RCC 7860 (cell line): Measurements from ENCODE around the gene IFRD2.
"Not testable (repeated sequence)": the region's sequence is repeated elsewhere in the genome, so short reads cannot be mapped to it uniquely, and the experiment has no call there.

Experiments
- DNase-seq: peaks from one replicate; pipeline ENCODE4 v3.0.0-alpha.2; 2015; ENCODE audit warnings: low spot score
- FAIRE-seq: peaks from 2 replicates; lab custom pipeline; 2012; peaks lifted over from hg19 to GRCh38; lab: Jason Lieb, UNC

The IFRD2 gene

DNA sequence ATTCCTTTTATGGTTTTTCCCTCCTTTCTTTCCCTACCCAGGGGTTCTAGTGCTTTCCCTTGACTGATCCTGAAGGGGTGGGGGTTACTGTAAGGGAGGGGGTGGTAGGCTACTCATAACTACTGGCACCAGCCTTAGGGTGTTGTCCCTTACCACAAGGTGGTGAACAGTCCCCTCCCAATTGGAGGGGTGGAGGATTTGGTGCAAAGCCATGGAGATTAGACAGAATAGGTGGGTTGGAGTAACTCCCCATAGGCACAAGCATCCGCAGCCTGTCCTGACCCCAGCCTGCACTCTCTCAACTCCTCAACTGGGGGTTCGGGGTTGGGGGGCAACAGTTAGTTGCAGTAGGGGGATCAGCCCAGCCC is 32.9 kb upstream of the IFRD2 start:
- FAIRE-seq (no peak), DNase-seq (no peak)

DNA sequence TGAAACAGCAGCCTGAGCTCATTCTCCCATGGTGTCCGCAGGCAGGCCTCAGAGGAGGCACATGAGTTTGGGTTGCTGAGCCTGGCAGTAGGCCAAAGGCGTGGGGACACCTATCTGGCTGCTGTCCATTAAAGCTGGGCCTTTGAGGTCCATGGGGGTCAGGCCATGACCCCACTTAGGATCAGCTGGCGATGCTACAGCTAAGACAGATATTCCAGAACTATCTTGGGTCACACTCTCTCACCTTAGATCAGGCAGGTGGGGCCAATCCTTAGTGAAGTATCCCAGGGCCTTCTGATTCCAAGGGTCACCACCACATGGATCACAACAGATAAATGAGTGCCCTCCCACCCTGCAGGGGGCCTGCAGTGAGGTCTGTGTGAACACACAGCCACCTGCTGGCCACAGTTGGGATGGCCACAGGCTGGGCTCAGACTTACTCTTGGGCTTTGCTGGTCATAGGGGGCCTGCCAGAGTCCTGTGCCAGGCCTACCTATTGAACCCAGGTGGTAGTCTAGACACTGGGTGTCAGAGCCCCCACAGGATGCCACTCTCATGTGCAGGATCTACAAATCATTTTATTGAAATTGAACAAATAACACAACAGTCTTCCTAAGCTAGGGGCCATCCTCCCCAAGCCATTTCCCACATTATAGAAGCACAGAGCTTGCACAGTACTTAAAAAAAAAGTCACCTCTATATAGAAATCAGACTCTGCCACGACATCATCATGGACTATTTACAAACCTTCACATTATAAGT is 32.3 kb upstream of the IFRD2 start:
- peak; percentile 51 for DNase-seq
- no peak for FAIRE-seq

DNA sequence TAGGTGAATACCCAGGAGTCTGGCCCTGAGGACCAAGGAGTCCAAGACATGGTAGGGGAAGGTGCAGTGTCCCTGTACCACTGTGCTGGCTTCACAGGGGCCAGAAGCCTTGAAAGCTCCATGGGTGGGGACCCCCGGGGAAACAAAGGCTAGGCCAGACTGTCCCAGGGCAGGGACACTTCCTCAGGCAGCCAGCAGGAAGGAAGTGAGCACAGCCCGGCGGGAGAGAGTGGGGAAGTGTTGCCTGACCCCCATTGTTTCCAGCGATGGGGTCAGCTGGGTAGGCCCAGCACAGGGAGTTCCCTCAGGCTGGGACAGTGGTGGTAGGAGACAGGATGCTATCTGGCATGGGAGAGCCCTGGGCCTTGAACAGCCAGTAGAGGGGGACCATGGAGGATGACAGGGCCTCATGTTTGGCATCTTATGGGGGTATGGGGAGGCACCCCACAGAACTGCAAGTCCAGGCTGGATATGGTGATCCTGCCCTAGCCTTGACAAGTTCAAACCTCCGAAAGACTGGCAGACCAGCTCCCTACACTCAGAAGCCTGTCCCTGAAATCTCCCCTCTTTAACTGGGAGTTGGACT is 31.5 kb upstream of the IFRD2 start:
- FAIRE-seq: no peak

GRCh38 chr3:50323092-50323600 is 30.9 kb upstream of the IFRD2 start:
- DNase-seq: no peak
- FAIRE-seq: no peak

More for the DNA sequence above, 31.5 kb upstream of the IFRD2 start:
- no peak for DNase-seq

DNA sequence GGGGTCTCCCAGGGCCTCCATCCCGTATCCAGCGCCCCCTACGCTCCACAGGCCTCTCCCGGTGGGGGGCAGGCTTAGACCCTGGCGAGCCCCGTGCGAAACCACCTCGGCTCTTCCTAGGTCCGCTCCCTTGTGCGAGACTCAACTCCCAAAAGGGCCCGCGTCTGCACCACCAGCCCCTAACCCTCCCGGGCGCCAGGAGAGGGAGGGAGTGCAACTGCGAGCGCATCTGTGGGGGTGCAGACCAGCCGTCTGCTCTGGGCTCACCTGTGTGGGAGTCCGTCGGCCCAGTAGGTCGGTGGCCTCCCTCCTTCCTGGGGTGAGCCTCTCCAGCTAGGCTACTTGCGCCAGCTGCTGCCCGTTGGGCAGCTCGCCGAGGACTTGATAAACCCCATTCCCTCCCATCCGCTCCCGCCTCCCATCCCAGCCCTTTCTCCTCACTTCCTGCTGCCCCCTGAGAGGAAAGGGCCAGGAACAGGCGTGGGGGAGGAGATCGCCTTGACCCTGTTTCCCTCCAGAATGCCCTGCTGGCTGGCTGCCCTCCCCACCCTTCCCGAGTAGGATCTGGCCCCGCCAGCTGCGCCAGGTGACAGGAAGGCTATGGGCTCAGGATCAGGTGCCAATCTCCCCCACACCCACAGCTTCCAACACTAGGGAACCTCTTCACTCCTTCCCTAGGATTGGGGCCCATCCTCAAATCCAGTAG is 30.3 kb upstream of the IFRD2 start, which contains the start of gene HYAL2:
Gene HYAL2 (minus strand): TSS at position 360 of the 706 bp plus-strand sequence. CDS start 2,256 bp downstream, outside the sequence.
- no peak for FAIRE-seq
- DNase-seq: no peak

GRCh38 chr3:50322115-50322385 is 29.8 kb upstream of the IFRD2 start:
- FAIRE-seq: no peak
- no peak for DNase-seq

DNA sequence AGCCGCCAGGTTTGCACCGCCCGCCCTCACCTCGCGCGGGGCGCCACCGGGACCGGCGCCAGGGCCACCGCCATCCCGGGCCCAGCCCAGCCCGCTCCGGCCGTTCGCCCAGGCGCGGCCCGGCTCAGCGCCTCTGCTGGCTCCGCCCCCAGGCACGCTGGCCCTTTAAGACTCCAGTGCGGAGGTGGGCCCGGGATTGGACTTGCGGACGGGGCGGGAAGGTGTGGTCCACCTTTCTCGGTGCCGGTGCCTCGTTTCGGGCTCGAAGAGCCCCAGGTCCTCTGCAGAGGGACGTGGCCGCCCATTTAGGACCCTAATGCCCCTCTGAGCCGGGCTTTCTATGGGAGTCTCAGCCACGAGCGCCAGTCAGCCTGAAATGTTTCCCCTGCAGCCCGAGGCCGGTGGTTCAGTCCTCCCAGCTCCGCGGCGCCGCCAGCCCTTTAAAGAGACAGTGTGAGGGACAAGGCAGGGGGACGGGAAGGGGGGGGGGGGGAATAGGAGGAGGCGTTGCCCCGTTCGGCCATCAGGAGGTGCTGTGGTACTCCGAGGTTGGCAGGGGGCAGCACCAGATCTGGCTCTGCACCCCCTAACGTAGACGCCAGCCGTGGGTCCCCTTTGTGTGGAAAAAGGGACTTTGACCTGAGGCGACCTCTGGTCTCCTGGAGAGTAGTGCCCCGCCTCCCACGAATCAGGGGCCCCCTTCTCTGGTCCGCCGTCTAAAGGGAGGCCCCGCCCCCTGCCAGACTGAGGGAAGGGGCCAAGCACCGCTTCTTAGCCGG is 29.3 kb upstream of the IFRD2 start:
- FAIRE-seq: no peak
- DNase-seq: peak; percentile 63

- peak; percentile 34 for DNase-seq
- FAIRE-seq: no peak
Measured at GRCh38 chr3:50320853-50321335, 28.7 kb upstream of the IFRD2 start.

DNA sequence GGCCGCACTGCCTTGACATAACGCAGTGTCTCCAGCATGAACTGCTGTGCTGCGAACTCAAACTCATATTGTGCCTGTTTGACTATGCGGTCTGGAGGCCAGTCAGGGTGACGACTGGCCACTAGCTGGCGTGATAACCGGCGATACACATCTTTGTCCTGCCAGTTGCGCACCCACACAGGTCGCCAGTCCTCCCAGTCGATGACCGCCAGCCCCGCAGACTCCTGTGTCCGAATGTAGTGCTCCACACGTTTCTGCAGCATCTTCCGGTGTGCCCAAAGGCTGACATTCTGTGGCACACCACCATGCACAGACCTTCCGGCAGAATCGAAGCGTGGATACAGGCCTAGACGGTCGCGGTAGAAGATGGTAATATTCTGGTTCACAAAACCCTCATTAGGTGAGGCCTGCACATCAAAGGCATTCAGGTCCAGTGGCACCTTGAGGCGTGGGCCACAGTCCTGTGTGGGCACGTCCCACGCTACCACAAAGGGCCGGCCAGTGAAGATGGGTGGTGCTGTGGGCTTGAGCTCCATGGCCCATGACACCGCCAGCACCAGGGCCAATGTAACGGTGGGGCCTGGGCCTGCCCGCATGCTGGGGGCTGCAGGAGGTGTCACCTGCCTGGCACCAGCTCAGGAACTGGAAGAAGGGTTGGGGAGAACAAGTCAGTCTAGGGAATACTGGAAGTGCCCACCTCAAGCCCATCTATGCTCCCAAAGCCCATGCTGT is 27.8 kb upstream of the IFRD2 start:
- DNase-seq (no peak), FAIRE-seq (no peak)

- FAIRE-seq: no peak
Measured at GRCh38 chr3:50319181-50319893, 27.1 kb upstream of the IFRD2 start.

DNA sequence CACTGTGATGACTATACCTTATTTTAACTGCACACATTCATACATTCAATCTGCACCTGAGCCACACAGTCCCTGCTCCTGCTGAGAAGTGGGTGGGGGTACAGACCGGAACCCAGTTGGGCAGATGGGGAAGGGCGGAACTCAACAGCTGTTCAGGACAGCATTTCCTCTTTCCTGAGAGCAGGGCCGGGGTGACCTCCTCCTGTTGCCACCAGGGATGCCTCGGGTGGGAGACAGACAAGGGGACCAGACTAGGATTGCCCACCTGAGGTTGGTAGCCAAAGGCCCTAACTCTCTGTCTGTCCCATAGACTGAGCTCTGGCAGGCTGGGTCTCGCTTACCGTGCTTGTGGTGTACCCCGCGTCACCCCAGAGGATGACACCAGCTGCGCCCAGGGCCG is 26.4 kb upstream of the IFRD2 start:
- DNase-seq (no peak), FAIRE-seq (no peak)

More at GRCh38 chr3:50319181-50319893, 27.1 kb upstream of the IFRD2 start:
- DNase-seq: no peak

GRCh38 chr3:50318163-50318562 is 25.9 kb upstream of the IFRD2 start:
- DNase-seq (no peak), FAIRE-seq (no peak)

- FAIRE-seq: no peak
Measured at GRCh38 chr3:50317300-50317699, 25.1 kb upstream of the IFRD2 start.

GRCh38 chr3:50316657-50317242 is 24.5 kb upstream of the IFRD2 start:
- DNase-seq: peak; percentile 75
- FAIRE-seq: peak; percentile 62

More at GRCh38 chr3:50317300-50317699, 25.1 kb upstream of the IFRD2 start:
- DNase-seq: no peak

DNA sequence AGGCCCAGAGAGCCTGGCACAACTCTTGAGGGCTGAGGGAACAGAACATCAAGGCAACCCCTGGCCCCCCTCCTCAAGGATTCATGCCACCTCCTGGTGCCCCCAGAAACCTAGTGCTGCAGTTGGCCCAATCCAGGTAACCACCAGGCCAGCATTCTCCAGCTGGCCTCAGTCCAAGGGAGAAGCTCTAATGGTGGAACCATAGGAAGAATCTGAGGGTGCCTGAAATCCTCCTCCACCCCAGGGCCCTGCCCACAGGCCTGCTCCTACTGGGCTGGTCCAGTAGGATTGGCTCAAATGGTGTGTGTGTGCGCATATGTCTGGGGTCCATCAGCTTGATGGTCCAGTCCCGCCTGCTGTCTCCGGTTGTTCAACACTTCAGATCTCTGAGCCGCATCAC is 22.6 kb upstream of the IFRD2 start:
- no peak for FAIRE-seq

DNA sequence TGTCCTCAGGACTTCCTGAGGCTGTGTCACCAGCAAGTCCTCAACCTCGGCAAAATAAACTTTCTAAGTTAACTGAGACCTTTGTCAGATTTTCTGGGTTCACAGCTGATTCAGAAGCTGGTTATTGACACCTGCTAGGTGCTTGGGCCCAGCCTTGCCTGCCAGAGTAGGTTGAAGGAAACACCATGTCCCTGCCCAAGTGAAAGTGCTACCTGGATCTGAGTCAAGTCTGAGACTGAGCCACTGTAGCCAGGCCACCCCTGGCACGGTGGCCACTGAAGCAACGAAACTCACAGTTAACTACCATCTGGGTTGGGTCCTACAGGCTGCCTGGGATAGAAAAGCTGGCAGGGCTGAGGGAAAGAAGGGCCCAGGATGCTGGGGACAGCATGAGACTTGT is 22.1 kb upstream of the IFRD2 start:
- DNase-seq: no peak
- no peak for FAIRE-seq

More for the DNA sequence above, 22.6 kb upstream of the IFRD2 start:
- DNase-seq: no peak

DNA sequence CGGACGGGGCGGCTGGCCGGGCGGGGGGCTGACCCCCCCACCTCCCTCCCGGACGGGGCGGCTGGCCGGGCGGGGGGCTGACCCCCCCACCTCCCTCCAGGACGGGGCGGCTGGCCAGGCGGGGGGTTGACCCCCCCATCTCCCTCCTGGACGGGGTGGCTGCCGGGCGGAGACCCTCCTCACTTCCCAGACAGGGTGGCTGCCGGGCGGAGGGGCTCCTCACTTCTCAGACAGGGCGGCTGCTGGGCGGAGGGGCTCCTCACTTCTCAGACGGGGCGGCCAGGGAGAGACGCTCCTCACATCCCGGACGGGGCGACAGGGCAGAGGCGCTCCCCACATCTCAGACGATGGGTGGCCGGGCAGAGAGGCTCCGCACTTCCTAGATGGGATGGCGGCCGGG is 19.8 kb upstream of the IFRD2 start:
- not testable (repeated sequence) for FAIRE-seq, DNase-seq

DNA sequence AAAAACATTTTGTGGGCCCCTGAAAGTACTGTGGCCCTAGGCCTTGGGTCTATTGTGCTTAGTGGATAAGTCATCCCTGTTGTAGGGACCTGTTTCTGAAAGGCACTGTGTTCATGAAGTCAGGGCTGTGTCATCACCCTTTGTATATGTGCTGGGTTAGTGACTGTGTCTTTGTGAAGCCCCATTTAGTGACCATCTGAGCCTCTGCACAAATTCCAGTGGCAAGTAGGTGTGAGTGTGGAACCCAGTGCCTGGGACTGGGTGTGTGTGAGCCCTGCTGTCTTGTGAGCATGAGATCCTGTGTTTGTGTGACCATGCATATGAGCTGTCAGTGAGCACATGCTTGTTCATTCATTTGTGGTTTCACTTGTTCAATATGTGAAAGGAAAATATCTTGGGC is 12.4 kb upstream of the IFRD2 start:
- FAIRE-seq (no peak), DNase-seq (peak; percentile 9)
